ENCODE results near the gene BCHE.

Gene BCHE

DNA sequence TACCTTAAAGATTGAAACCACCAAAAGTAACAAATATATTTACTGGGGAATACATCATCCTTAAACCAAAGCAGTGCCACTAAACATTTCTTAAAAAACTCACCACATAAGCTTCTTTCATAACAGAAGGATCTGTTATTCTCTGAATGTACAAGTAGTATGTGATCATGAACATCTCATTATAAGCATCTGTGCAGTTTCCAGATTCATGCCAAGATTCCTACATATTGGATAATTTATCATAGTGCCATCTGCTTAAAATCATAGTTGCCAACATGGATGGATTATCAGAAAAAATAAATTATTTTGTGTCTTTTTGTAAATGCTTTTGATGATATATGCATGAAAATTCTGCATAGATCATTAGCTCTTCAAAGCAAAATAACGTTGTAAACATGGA, 21.8 kb upstream of the BCHE start:
- TF ChIP-seq, protein P1, sequence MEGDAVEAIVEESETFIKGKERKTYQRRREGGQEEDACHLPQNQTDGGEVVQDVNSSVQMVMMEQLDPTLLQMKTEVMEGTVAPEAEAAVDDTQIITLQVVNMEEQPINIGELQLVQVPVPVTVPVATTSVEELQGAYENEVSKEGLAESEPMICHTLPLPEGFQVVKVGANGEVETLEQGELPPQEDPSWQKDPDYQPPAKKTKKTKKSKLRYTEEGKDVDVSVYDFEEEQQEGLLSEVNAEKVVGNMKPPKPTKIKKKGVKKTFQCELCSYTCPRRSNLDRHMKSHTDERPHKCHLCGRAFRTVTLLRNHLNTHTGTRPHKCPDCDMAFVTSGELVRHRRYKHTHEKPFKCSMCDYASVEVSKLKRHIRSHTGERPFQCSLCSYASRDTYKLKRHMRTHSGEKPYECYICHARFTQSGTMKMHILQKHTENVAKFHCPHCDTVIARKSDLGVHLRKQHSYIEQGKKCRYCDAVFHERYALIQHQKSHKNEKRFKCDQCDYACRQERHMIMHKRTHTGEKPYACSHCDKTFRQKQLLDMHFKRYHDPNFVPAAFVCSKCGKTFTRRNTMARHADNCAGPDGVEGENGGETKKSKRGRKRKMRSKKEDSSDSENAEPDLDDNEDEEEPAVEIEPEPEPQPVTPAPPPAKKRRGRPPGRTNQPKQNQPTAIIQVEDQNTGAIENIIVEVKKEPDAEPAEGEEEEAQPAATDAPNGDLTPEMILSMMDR (conservative IDR thresholded peaks at IDR 0.05; ENCODE audit: low read depth, low read length): no peak
- Histone ChIP-seq H3K36me3 (ENCODE audit: insufficient read depth) (no peaks in the 10 kb centered on the region), H3K4me3 (IDR thresholded peaks at IDR 0.05; ENCODE audit: insufficient read depth, low read depth, low read length) (no peak overlapping the region), H3K27me3 (ENCODE audit: insufficient read depth, low read depth) (no peaks in the 10 kb centered on the region), H3K27ac (no peak overlapping the region), H3K4me2 (no peak overlapping the region), H3K4me1 (ENCODE audit: low read depth, poor library complexity, severe bottlenecking) (no peaks in the 10 kb centered on the region), H4K20me1 (ENCODE audit: insufficient read depth) (no peaks in the 10 kb centered on the region), H3K79me2 (ENCODE audit: insufficient read depth, low read depth) (no peaks in the 10 kb centered on the region), H3K9ac (no peak overlapping the region), H2AFZ (ENCODE audit: low read depth) (no peak overlapping the region)

- Histone ChIP-seq H3K27ac (no peak overlapping the region), H3K79me2 (ENCODE audit: insufficient read depth, low read depth) (no peaks in the 10 kb centered on the region), H3K4me3 (IDR thresholded peaks at IDR 0.05; ENCODE audit: insufficient read depth, low read depth, low read length) (no peak overlapping the region), H2AFZ (ENCODE audit: low read depth) (no peak overlapping the region), H3K27me3 (ENCODE audit: insufficient read depth, low read depth) (no peaks in the 10 kb centered on the region), H3K9ac (no peak overlapping the region), H3K4me1 (ENCODE audit: low read depth, poor library complexity, severe bottlenecking) (no peaks in the 10 kb centered on the region), H3K36me3 (ENCODE audit: insufficient read depth) (no peaks in the 10 kb centered on the region), H3K4me2 (no peak overlapping the region), H4K20me1 (ENCODE audit: insufficient read depth) (no peaks in the 10 kb centered on the region)
- TF ChIP-seq, protein P1 (conservative IDR thresholded peaks at IDR 0.05; ENCODE audit: low read depth, low read length): no peak
Measured at GRCh38 chr3:165855581-165855980, 18.4 kb upstream of the BCHE start.

- Histone ChIP-seq H3K4me3 (IDR thresholded peaks at IDR 0.05; ENCODE audit: insufficient read depth, low read depth, low read length) (no peak overlapping the region), H3K4me2 (no peak overlapping the region), H4K20me1 (ENCODE audit: insufficient read depth) (no peaks in the 10 kb centered on the region), H3K9ac (no peak overlapping the region), H2AFZ (ENCODE audit: low read depth) (no peak overlapping the region), H3K36me3 (ENCODE audit: insufficient read depth) (no peaks in the 10 kb centered on the region), H3K27me3 (ENCODE audit: insufficient read depth, low read depth) (no peaks in the 10 kb centered on the region), H3K27ac (no peak overlapping the region), H3K4me1 (ENCODE audit: low read depth, poor library complexity, severe bottlenecking) (no peaks in the 10 kb centered on the region), H3K79me2 (ENCODE audit: insufficient read depth, low read depth) (no peaks in the 10 kb centered on the region)
- TF ChIP-seq, protein P1 (conservative IDR thresholded peaks at IDR 0.05; ENCODE audit: low read depth, low read length): peak; percentile 87
Measured at GRCh38 chr3:165854696-165855095, 17.5 kb upstream of the BCHE start.

DNA sequence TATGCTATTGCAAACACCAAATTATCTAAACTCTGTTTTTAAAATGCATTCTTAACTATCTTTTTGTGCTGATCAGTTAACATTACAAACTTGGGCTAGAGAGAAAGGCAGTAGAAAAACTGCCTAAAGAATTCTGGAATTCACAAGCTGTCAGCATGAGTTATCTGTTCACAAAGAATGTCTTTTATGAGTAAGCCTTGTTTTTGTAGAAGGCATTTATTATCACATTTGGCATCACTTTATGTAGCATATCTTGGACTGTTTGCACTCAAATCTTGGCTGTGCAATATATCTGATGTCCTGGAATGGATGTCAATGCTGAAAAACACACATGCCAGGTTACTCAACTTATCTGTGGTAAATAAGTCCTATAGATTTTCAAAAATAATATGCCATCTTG, 15.5 kb upstream of the BCHE start:
- no peaks in the 10 kb centered on the region for H3K79me2 ChIP-seq (ENCODE audit: insufficient read depth, low read depth)
- H3K4me2 ChIP-seq: no peak overlapping the region
- no peak overlapping the region for H3K4me3 ChIP-seq (IDR thresholded peaks at IDR 0.05; ENCODE audit: insufficient read depth, low read depth, low read length)
- H3K36me3 ChIP-seq (ENCODE audit: insufficient read depth): no peaks in the 10 kb centered on the region
- TF ChIP-seq, protein P1 (conservative IDR thresholded peaks at IDR 0.05; ENCODE audit: low read depth, low read length): no peak
- no peaks in the 10 kb centered on the region for H3K27me3 ChIP-seq (ENCODE audit: insufficient read depth, low read depth)
- no peak overlapping the region for H3K27ac ChIP-seq
- H3K4me1 ChIP-seq (ENCODE audit: low read depth, poor library complexity, severe bottlenecking): no peaks in the 10 kb centered on the region
- no peak overlapping the region for H2AFZ ChIP-seq (ENCODE audit: low read depth)
- no peak overlapping the region for H3K9ac ChIP-seq
- no peaks in the 10 kb centered on the region for H4K20me1 ChIP-seq (ENCODE audit: insufficient read depth)
